H1 (cell line): ENCODE data around the gene BTBD18.

Source experiments
- ASH2L ChIP-seq: fragments of 200-600, 300-600 bp; sonication (generic); IDR thresholded peaks from one replicate; pipeline ENCODE4 v1.7.1; 2017; ENCODE audit warnings: low read length
- ATF3 ChIP-seq: IDR thresholded peaks from 2 replicates; pipeline ENCODE4 v1.6.1; 2011; ENCODE audit warnings: low read depth, mild to moderate bottlenecking, low read length; ENCODE audit not compliant: insufficient read depth
- CEBPB ChIP-seq: IDR thresholded peaks from 2 replicates; pipeline ENCODE4 v1.6.1; 2012; ENCODE audit warnings: low read depth, low read length
- CREB1 ChIP-seq: IDR thresholded peaks from 2 replicates; pipeline ENCODE4 v1.6.1; 2012; ENCODE audit warnings: inconsistent platforms
- CTCF ChIP-seq, 3 experiments: IDR thresholded peaks; 1 replicate in 2 of 3; 2 replicates in 1 of 3; pipeline versions ENCODE4 v1.5.1 to v1.6.1; 2011; ENCODE audit warnings: low read length in 3 of 3, mild to moderate bottlenecking in 3 of 3, inconsistent platforms in 2 of 3, low read depth in 1 of 3, moderate library complexity in 1 of 3; ENCODE audit not compliant: insufficient read depth in 1 of 3; ENCODE audit errors: control extremely low read depth in 1 of 3
- E2F6 ChIP-seq: IDR thresholded peaks from 2 replicates; pipeline ENCODE4 v1.6.1; 2012; ENCODE audit warnings: inconsistent platforms
- EGR1 ChIP-seq: IDR thresholded peaks from 2 replicates; pipeline ENCODE4 v1.6.1; 2011; ENCODE audit warnings: low read depth, low read length, borderline replicate concordance
- EZH2 ChIP-seq: fragments of 200-600 bp; sonication (generic); IDR thresholded peaks from 2 replicates; pipeline ENCODE4 v1.7.1; 2012; ENCODE audit warnings: low read depth, mild to moderate bottlenecking, moderate library complexity, low read length, inconsistent platforms; ENCODE audit not compliant: severe bottlenecking
- FOSL1 ChIP-seq: IDR thresholded peaks from 2 replicates; pipeline ENCODE4 v1.6.1; 2011; ENCODE audit warnings: mild to moderate bottlenecking, low read depth, low read length, moderate library complexity; ENCODE audit not compliant: insufficient read depth
- RAD21 ChIP-seq, 2 experiments: IDR thresholded peaks in 1 of 2; conservative IDR thresholded peaks in 1 of 2; 2 replicates each; pipeline ENCODE4 v1.6.1; 2011; ENCODE audit warnings: low read depth in 2 of 2, low read length in 2 of 2, improper control_type of control experiment in 1 of 2, inconsistent platforms in 1 of 2, mild to moderate bottlenecking in 1 of 2, moderate library complexity in 1 of 2
- SP1 ChIP-seq: IDR thresholded peaks from 2 replicates; pipeline ENCODE4 v1.6.1; 2011; ENCODE audit warnings: low read depth, low read length
- TEAD4 ChIP-seq: IDR thresholded peaks from 2 replicates; pipeline ENCODE4 v1.6.1; 2012; ENCODE audit warnings: low read depth, low read length, inconsistent platforms, mixed read lengths
- USF2 ChIP-seq: IDR thresholded peaks from 2 replicates; pipeline ENCODE4 v1.6.1; 2011; ENCODE audit warnings: low read length, improper control_type of control experiment

- TF ChIP-seq SP1 = peak; percentile 73; the same call in 1 of the 2 replicates
- no peak for TF ChIP-seq FOSL1
- TF ChIP-seq CEBPB = no peak
- TF ChIP-seq CREB1 = no peak
- no peak for TF ChIP-seq CTCF (IDR thresholded peaks at IDR 0.05; ENCODE audit: control extremely low read depth in 1 of 3, insufficient read depth in 1 of 3, low read depth in 1 of 3, low read length in 3 of 3)
- no peak for TF ChIP-seq EGR1
- peak in 1 of 2 experiments; percentile 0; a peak in 1 of 4 replicates for TF ChIP-seq RAD21 (IDR thresholded peaks at IDR 0.05 in 1 of 2, conservative IDR thresholded peaks at IDR 0.05 in 1 of 2; ENCODE audit: low read depth in 2 of 2, low read length in 2 of 2)
- no peak for TF ChIP-seq ATF3
- TF ChIP-seq TEAD4 = peak; percentile 97
- no peak for TF ChIP-seq E2F6
- no peak for TF ChIP-seq USF2
- TF ChIP-seq EZH2 = no peak
- peak; percentile 63 for TF ChIP-seq ASH2L
Measured at GRCh38 chr11:57778318-57779037, 26.9 kb upstream of the BTBD18 start.
